Natural killer cell (primary cell): Measurements from ENCODE around the gene UGCG. TPM values are rescaled to one million over a fixed set of nuclear protein-coding genes. Genes with fewer than 3 reads are reported as not detected.

Source experiments
- ATAC-seq, 3 donors: fragments of 150-1000 bp in 2 of 3; fragments of 200-7000 bp in 1 of 3; cut with Tn5 transposase; 1 replicate in 1 of 3; 2 replicates in 2 of 3; pipeline ENCODE4 v1.10.0; 2021; ENCODE audit warnings: mild to moderate bottlenecking in 2 of 3, moderate library complexity in 2 of 3
- DNase-seq, 2 donors: peaks; one replicate each; pipeline versions ENCODE4 v3.0.0 to v3.0.0-alpha.2; 2013 to 2021; ENCODE audit warnings: mixed read lengths in 1 of 2
- H3K27ac ChIP-seq: one replicate; pipeline ENCODE4 v1.5.1; 2013; ENCODE audit warnings: mild to moderate bottlenecking, low read length
- H3K27me3 ChIP-seq: one replicate; pipeline ENCODE4 v1.6.1; 2013; ENCODE audit warnings: low read length; ENCODE audit not compliant: control insufficient read depth, insufficient read depth
- H3K36me3 ChIP-seq: one replicate; pipeline ENCODE4 v1.6.1; 2013; ENCODE audit warnings: low read length; ENCODE audit not compliant: control insufficient read depth, insufficient read depth
- H3K4me1 ChIP-seq: one replicate; pipeline ENCODE4 v1.6.1; 2013; ENCODE audit warnings: low read length; ENCODE audit not compliant: control insufficient read depth, insufficient read depth
- H3K4me3 ChIP-seq: one replicate; pipeline ENCODE4 v1.5.1; 2013; ENCODE audit warnings: low read length
- H3K9me3 ChIP-seq: one replicate; pipeline ENCODE4 v1.6.1; 2013; ENCODE audit warnings: low read length; ENCODE audit not compliant: control insufficient read depth, insufficient read depth
- H3K27ac Mint-ChIP-seq, 2 donors: one replicate each; pipeline ENCODE4 v1.8.0; 2022; ENCODE audit warnings: mild to moderate bottlenecking in 2 of 2, mixed read lengths in 2 of 2, moderate library complexity in 1 of 2
- H3K27me3 Mint-ChIP-seq, 2 donors: one replicate each; pipeline ENCODE4 v1.8.0; 2022; ENCODE audit warnings: low read depth in 2 of 2, mixed read lengths in 2 of 2
- H3K36me3 Mint-ChIP-seq: one replicate; pipeline ENCODE4 v1.8.0; 2022; ENCODE audit warnings: mixed read lengths
- H3K4me1 Mint-ChIP-seq, 2 donors: one replicate each; pipeline ENCODE4 v1.8.0; 2022; ENCODE audit warnings: mixed read lengths in 2 of 2
- H3K4me3 Mint-ChIP-seq: one replicate; pipeline ENCODE4 v1.8.0; 2022; ENCODE audit warnings: mild to moderate bottlenecking, moderate library complexity, mixed read lengths
- H3K9me3 Mint-ChIP-seq, 2 donors: one replicate each; pipeline ENCODE4 v1.8.0; 2022; ENCODE audit warnings: mixed read lengths in 2 of 2
- CTCF ChIP-seq: fragments of 200-600 bp; IDR thresholded peaks from one replicate; pipeline ENCODE4 v1.8.0; 2022; ENCODE audit warnings: antibody characterized with exemption
- WGBS: methylation state at CpG from one replicate; pipeline ENCODE4 v1.1.7; 2013; ENCODE audit warnings: missing lambda C conversion rate; ENCODE audit not compliant: insufficient coverage; 5-methylcytosine and 5-hydroxymethylcytosine counted together
- intact Hi-C: fragments of 100-400 bp; cut with micrococcal nuclease; formaldehyde crosslinking; loops from one replicate; pipeline ENCODE4 v1.14.2; 2022
- total RNA-seq, 4 donors: library from RNA; stranded (reverse); fragments of 120-200 nt in 1 of 4; gene quantifications; one replicate each; pipeline versions ENCODE4 v1.2.3 to v1.2.4, GENCODE V29; 2013 to 2022

The UGCG gene
- total RNA-seq, 3 donors from 2014 or later (not counting 1 experiment from before 2014, with no cell fraction given): 17.9 to 21.4 (median 18.8) TPM

GRCh38 chr9:111898331-111899096, 1.9 kb downstream of the UGCG start:
- Mint-ChIP-seq H3K27me3 (no peaks in the 10 kb centered on the region), H3K4me1 (peaks cover 5% of the 10 kb centered on the region in 2 donors), H3K9me3 (no peaks in the 10 kb centered on the region), H3K4me3 (no peak overlapping the region), H3K27ac (no peak overlapping the region), H3K36me3 (no peaks in the 10 kb centered on the region)
- Histone ChIP-seq H3K9me3 (no peaks in the 10 kb centered on the region), H3K27ac (peak overlapping the region; percentile 18), H3K4me3 (peak overlapping the region; percentile 69), H3K4me1 (peaks cover 14% of the 10 kb centered on the region), H3K36me3 (no peaks in the 10 kb centered on the region), H3K27me3 (no peaks in the 10 kb centered on the region)
- DNase-seq (peak in 1 of 2 donors; percentile 22), ATAC-seq (no peak)
- intact Hi-C loops: loop anchor here (5.0 kb wide), 2 partner anchors 139 to 434 kb away; partner anchors contain the start of gene PTBP3
- 63% methylated on average over 3 of the region's 4 CpGs for WGBS
- no peak for TF ChIP-seq CTCF

DNA sequence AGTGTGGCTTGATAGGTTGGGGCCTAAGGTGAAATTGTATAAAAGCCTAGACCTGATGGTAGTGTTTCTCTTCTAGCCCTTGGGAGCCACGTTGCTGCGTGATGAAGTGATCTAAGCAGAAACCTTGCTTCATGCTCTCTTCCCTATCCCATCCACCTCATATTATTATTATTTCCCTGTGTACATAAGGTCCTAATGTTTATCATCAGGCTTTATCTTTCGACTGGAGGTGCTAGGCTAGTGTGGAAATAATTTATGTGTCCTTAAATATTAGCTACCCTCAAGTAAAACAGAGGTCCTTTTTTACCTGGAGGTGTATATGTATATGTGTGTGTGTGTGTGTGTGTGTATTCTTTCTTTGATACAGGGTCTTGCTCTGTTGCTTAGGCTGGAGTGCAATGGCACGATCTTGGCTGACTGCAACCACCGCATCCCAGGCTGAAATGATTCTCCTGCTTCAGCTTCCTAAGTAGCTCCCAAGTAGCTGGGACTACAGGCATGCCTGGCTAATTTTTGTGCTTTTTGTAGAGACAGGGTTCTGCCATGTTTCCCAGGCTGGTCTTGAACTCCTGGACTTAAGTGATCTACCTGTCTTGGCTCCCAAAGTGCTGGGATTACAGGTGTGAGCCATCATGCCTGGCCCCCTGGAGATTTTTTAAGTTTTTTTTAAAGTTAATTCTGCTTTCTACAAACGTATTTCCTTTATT, 3.7 kb downstream of the UGCG start:
- no peaks in the 10 kb centered on the region for H3K27me3 Mint-ChIP-seq
- peaks cover 5 to 15% of the 10 kb centered on the region in 2 donors for H3K4me1 Mint-ChIP-seq
- DNase-seq (no peak), ATAC-seq (no peak)
- H3K27ac ChIP-seq: no peak overlapping the region
- H3K36me3 ChIP-seq: no peaks in the 10 kb centered on the region
- H3K9me3 Mint-ChIP-seq: no peaks in the 10 kb centered on the region
- intact Hi-C loops: no loop called here
- H3K4me3 Mint-ChIP-seq: no peak overlapping the region
- H3K4me3 ChIP-seq: no peak overlapping the region
- no peaks in the 10 kb centered on the region for H3K27me3 ChIP-seq
- no peak for TF ChIP-seq CTCF
- no peak overlapping the region for H3K27ac Mint-ChIP-seq
- peaks cover 16% of the 10 kb centered on the region for H3K4me1 ChIP-seq
- no peaks in the 10 kb centered on the region for H3K36me3 Mint-ChIP-seq
- 82% methylated on average over 5 of the region's 6 CpGs for WGBS
- H3K9me3 ChIP-seq: no peaks in the 10 kb centered on the region

DNA sequence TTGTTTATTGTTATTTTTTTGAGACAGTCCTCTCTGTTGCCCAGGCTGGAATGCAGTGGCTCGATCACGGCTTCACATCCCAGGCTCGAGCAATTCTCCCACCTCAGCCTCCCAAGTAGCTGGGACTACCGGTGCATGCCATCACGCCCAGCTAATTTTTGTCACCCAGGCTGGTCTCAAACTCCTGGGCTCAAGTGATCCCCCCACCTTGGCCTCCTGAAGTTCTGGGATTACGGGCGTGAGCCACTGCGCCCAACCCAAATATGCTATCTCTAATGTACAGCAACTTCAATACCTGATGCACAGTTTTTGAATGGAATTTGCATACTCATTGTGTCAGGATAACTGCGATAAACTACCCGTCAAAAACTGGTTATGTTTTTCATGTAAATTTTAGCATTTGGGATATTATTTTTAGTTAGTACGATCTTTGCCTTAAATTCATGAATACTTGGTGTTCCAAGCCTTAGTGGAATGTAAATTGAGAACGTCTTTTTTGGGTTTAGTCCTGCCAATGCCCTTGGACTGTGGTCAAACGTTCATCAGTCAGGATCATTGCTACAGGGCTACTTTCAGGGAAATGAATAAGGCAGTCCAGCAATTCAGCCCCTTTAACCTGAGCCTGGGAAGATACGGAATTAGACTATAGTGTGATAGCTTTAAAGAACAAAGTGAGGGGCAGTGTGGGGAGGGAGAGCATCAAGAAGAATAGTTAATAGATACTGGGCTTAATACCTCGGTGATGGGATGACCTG, 4.4 kb downstream of the UGCG start:
- H3K27ac ChIP-seq: no peak overlapping the region
- no peak overlapping the region for H3K4me3 Mint-ChIP-seq
- intact Hi-C loops: no loop called here

More for the DNA sequence above, 4.4 kb downstream of the UGCG start:
- Histone ChIP-seq H3K27me3 (no peaks in the 10 kb centered on the region), H3K4me1 (peaks cover 14% of the 10 kb centered on the region), H3K36me3 (no peaks in the 10 kb centered on the region), H3K4me3 (no peak overlapping the region), H3K9me3 (no peaks in the 10 kb centered on the region)
- ATAC-seq (no peak), DNase-seq (no peak)
- Mint-ChIP-seq H3K27me3 (no peaks in the 10 kb centered on the region), H3K27ac (no peak overlapping the region), H3K4me1 (peaks cover 3 to 20% of the 10 kb centered on the region in 2 donors), H3K36me3 (no peaks in the 10 kb centered on the region), H3K9me3 (no peaks in the 10 kb centered on the region)
- 90% methylated on average over 15 of the region's 15 CpGs for WGBS
- TF ChIP-seq CTCF: no peak
